ENCODE results near the gene SCN5A.
A peak's percentile ranks its signal among the peaks of the same experiment; 100 is the strongest.

The SCN5A gene

GRCh38 chr3:38640661-38641452, 8.6 kb downstream of the SCN5A start:
- no peaks in the 10 kb centered on the region for H3K9me3 Mint-ChIP-seq
- no peak overlapping the region for H3K27ac Mint-ChIP-seq
- peaks cover 4% of the 10 kb centered on the region for H3K4me1 Mint-ChIP-seq
- H3K4me3 Mint-ChIP-seq, result no peak overlapping the region
- ATAC-seq (no peak), DNase-seq (ENCODE audit: low spot score in 2 of 2) (no peak)
- no peaks in the 10 kb centered on the region for H3K36me3 Mint-ChIP-seq

- H3K4me3 Mint-ChIP-seq, result no peak overlapping the region
- H3K4me1 Mint-ChIP-seq, result peaks cover 12% of the 10 kb centered on the region
Observed at GRCh38 chr3:38638354-38638753, 11.1 kb downstream of the SCN5A start.

GRCh38 chr3:38637906-38638305, 11.6 kb downstream of the SCN5A start:
- Mint-ChIP-seq H3K4me1 (peaks cover 12% of the 10 kb centered on the region), H3K9me3 (no peaks in the 10 kb centered on the region), H3K27ac (no peak overlapping the region), H3K36me3 (no peaks in the 10 kb centered on the region), H3K4me3 (no peak overlapping the region)
- ATAC-seq, result no peak
- DNase-seq (ENCODE audit: low spot score in 2 of 2), result no peak

More at GRCh38 chr3:38638354-38638753, 11.1 kb downstream of the SCN5A start:
- DNase-seq (ENCODE audit: low spot score in 2 of 2) (no peak), ATAC-seq (no peak)
- no peaks in the 10 kb centered on the region for H3K36me3 Mint-ChIP-seq
- H3K27ac Mint-ChIP-seq, result no peak overlapping the region
- H3K9me3 Mint-ChIP-seq, result no peaks in the 10 kb centered on the region

GRCh38 chr3:38636881-38637280, 12.6 kb downstream of the SCN5A start:
- no peak overlapping the region for H3K4me3 Mint-ChIP-seq
- H3K4me1 Mint-ChIP-seq, result peaks cover 12% of the 10 kb centered on the region
- H3K36me3 Mint-ChIP-seq, result no peaks in the 10 kb centered on the region
- H3K9me3 Mint-ChIP-seq, result no peaks in the 10 kb centered on the region
- no peak overlapping the region for H3K27ac Mint-ChIP-seq
- ATAC-seq (no peak), DNase-seq (ENCODE audit: low spot score in 2 of 2) (no peak)

GRCh38 chr3:38636464-38636863, 13.0 kb downstream of the SCN5A start:
- Mint-ChIP-seq H3K36me3 (no peaks in the 10 kb centered on the region), H3K4me3 (no peak overlapping the region), H3K27ac (no peak overlapping the region), H3K4me1 (peaks cover 12% of the 10 kb centered on the region), H3K9me3 (no peaks in the 10 kb centered on the region)
- no peak for DNase-seq (ENCODE audit: low spot score in 2 of 2)
- no peak for ATAC-seq

- Mint-ChIP-seq H3K9me3 (no peaks in the 10 kb centered on the region), H3K4me1 (peaks cover 12% of the 10 kb centered on the region), H3K27ac (peak overlapping the region; percentile 5), H3K36me3 (no peaks in the 10 kb centered on the region), H3K4me3 (no peak overlapping the region)
- no peak for ATAC-seq
- DNase-seq (ENCODE audit: low spot score in 2 of 2), result no peak
Observed at GRCh38 chr3:38634111-38634510, 15.4 kb downstream of the SCN5A start.

GRCh38 chr3:38632989-38633388, 16.5 kb downstream of the SCN5A start:
- DNase-seq (ENCODE audit: low spot score in 2 of 2) (no peak), ATAC-seq (no peak)
- no peaks in the 10 kb centered on the region for H3K9me3 Mint-ChIP-seq
- no peaks in the 10 kb centered on the region for H3K36me3 Mint-ChIP-seq
- no peak overlapping the region for H3K4me3 Mint-ChIP-seq
- H3K4me1 Mint-ChIP-seq, result peaks cover 12% of the 10 kb centered on the region
- no peak overlapping the region for H3K27ac Mint-ChIP-seq

GRCh38 chr3:38630606-38631005, 18.9 kb downstream of the SCN5A start:
- Mint-ChIP-seq H3K4me3 (no peak overlapping the region), H3K9me3 (no peaks in the 10 kb centered on the region), H3K36me3 (no peaks in the 10 kb centered on the region), H3K27ac (no peak overlapping the region), H3K4me1 (peaks cover 7% of the 10 kb centered on the region)
- ATAC-seq, result no peak
- DNase-seq (ENCODE audit: low spot score in 2 of 2), result no peak

- no peak for DNase-seq (ENCODE audit: low spot score in 2 of 2)
- no peak for ATAC-seq
- Mint-ChIP-seq H3K36me3 (no peaks in the 10 kb centered on the region), H3K27ac (no peak overlapping the region), H3K4me1 (peaks cover 7% of the 10 kb centered on the region), H3K4me3 (no peak overlapping the region), H3K9me3 (no peaks in the 10 kb centered on the region)
Observed at GRCh38 chr3:38630070-38630469, 19.4 kb downstream of the SCN5A start.

- no peaks in the 10 kb centered on the region for H3K36me3 Mint-ChIP-seq
- H3K27ac Mint-ChIP-seq, result no peak overlapping the region
- no peaks in the 10 kb centered on the region for H3K9me3 Mint-ChIP-seq
- H3K4me3 Mint-ChIP-seq, result no peak overlapping the region
- no peak for DNase-seq (ENCODE audit: low spot score in 2 of 2)
- ATAC-seq, result no peak
- peaks cover 3% of the 10 kb centered on the region for H3K4me1 Mint-ChIP-seq
Observed at GRCh38 chr3:38628835-38629234, 20.7 kb downstream of the SCN5A start.

GRCh38 chr3:38627956-38628355, 21.5 kb downstream of the SCN5A start:
- no peak overlapping the region for H3K4me3 Mint-ChIP-seq
- peak; percentile 29 for ATAC-seq
- no peaks in the 10 kb centered on the region for H3K4me1 Mint-ChIP-seq
- no peaks in the 10 kb centered on the region for H3K36me3 Mint-ChIP-seq
- H3K27ac Mint-ChIP-seq, result no peak overlapping the region
- no peaks in the 10 kb centered on the region for H3K9me3 Mint-ChIP-seq
- DNase-seq (ENCODE audit: low spot score in 2 of 2), result peak in 1 of 2 donors; percentile 52

- DNase-seq (ENCODE audit: low spot score in 2 of 2) (no peak), ATAC-seq (no peak)
- Mint-ChIP-seq H3K4me1 (no peaks in the 10 kb centered on the region), H3K36me3 (no peaks in the 10 kb centered on the region), H3K9me3 (no peaks in the 10 kb centered on the region), H3K27ac (no peak overlapping the region), H3K4me3 (no peak overlapping the region)
Observed at GRCh38 chr3:38626171-38626570, 23.3 kb downstream of the SCN5A start.

GRCh38 chr3:38623539-38623938, 25.9 kb downstream of the SCN5A start:
- H3K4me1 Mint-ChIP-seq, result no peaks in the 10 kb centered on the region
- ATAC-seq (no peak), DNase-seq (ENCODE audit: low spot score in 2 of 2) (no peak)
- no peaks in the 10 kb centered on the region for H3K36me3 Mint-ChIP-seq
- H3K9me3 Mint-ChIP-seq, result no peaks in the 10 kb centered on the region
- H3K27ac Mint-ChIP-seq, result no peak overlapping the region
- no peak overlapping the region for H3K4me3 Mint-ChIP-seq

GRCh38 chr3:38622336-38622735, 27.2 kb downstream of the SCN5A start:
- Mint-ChIP-seq H3K9me3 (no peaks in the 10 kb centered on the region), H3K36me3 (no peaks in the 10 kb centered on the region), H3K4me1 (no peaks in the 10 kb centered on the region), H3K4me3 (no peak overlapping the region), H3K27ac (no peak overlapping the region)
- ATAC-seq (no peak), DNase-seq (ENCODE audit: low spot score in 2 of 2) (no peak)

- DNase-seq (ENCODE audit: low spot score in 2 of 2) (no peak), ATAC-seq (no peak)
Observed at GRCh38 chr3:38620236-38620635, 29.3 kb downstream of the SCN5A start.

GRCh38 chr3:38618343-38618742, 31.1 kb downstream of the SCN5A start:
- H3K4me3 Mint-ChIP-seq, result no peak overlapping the region
- no peak overlapping the region for H3K27ac Mint-ChIP-seq
- no peak for DNase-seq (ENCODE audit: low spot score in 2 of 2)

More at GRCh38 chr3:38620236-38620635, 29.3 kb downstream of the SCN5A start:
- Mint-ChIP-seq H3K4me1 (no peaks in the 10 kb centered on the region), H3K36me3 (no peaks in the 10 kb centered on the region), H3K4me3 (no peak overlapping the region), H3K9me3 (no peaks in the 10 kb centered on the region), H3K27ac (no peak overlapping the region)

More at GRCh38 chr3:38618343-38618742, 31.1 kb downstream of the SCN5A start:
- no peak for ATAC-seq
- Mint-ChIP-seq H3K36me3 (no peaks in the 10 kb centered on the region), H3K4me1 (no peaks in the 10 kb centered on the region), H3K9me3 (no peaks in the 10 kb centered on the region)

Measured in stimulated activated effector memory CD8-positive, alpha-beta T cell treated with anti-CD3 and anti-CD28 coated beads, Interleukin-12 subunit alpha, Interleukin-12 subunit beta, amount 100 ng/mL, for 72 hours (primary cell).